HuH-7 (cell line): ENCODE measurements around the gene HMG20B.
"Not testable (repeated sequence)": the region's sequence is repeated elsewhere in the genome, so short reads cannot be mapped to it uniquely, and the experiment has no call there.

Experiments used
- DNase-seq: peaks from one replicate; pipeline ENCODE4 v3.0.0; 2011; ENCODE audit warnings: low spot score

The HMG20B gene

GRCh38 chr19:3572855-3573161 is at the start of gene HMG20B:
HMG20B (plus strand) TSS chr19:3572944; CDS start chr19:3573310, 366 bp downstream.
- DNase-seq, result no peak

- DNase-seq, result no peak
Measured at GRCh38 chr19:3523361-3524077, 49.2 kb upstream of the HMG20B start.

- DNase-seq, result no peak
Measured at GRCh38 chr19:3524078-3524842, 48.5 kb upstream of the HMG20B start.

- no peak for DNase-seq
Measured at GRCh38 chr19:3524904-3525451, 47.8 kb upstream of the HMG20B start.

- no peak for DNase-seq
Measured at GRCh38 chr19:3526507-3527237, 46.1 kb upstream of the HMG20B start.

GRCh38 chr19:3527238-3527910 is 45.4 kb upstream of the HMG20B start:
- DNase-seq, result no peak

GRCh38 chr19:3528080-3528479 is 44.7 kb upstream of the HMG20B start:
- no peak for DNase-seq

GRCh38 chr19:3528539-3529211 is 44.1 kb upstream of the HMG20B start:
- DNase-seq, result no peak

GRCh38 chr19:3529299-3529698 is 43.4 kb upstream of the HMG20B start:
- not testable (repeated sequence) for DNase-seq

GRCh38 chr19:3530389-3530788 is 42.4 kb upstream of the HMG20B start:
- no peak for DNase-seq

GRCh38 chr19:3531716-3532115 is 41.0 kb upstream of the HMG20B start:
- no peak for DNase-seq

- no peak for DNase-seq
Measured at GRCh38 chr19:3532154-3532786, 40.5 kb upstream of the HMG20B start.

- DNase-seq, result no peak
Measured at GRCh38 chr19:3533033-3533432, 39.7 kb upstream of the HMG20B start.

- DNase-seq, result no peak
Measured at GRCh38 chr19:3533563-3534216, 39.1 kb upstream of the HMG20B start.

GRCh38 chr19:3534375-3535234 is 38.1 kb upstream of the HMG20B start:
- no peak for DNase-seq

GRCh38 chr19:3535235-3535535 is 37.6 kb upstream of the HMG20B start:
- no peak for DNase-seq

GRCh38 chr19:3535563-3535965 is 37.2 kb upstream of the HMG20B start:
- no peak for DNase-seq

GRCh38 chr19:3535981-3536380 is 36.8 kb upstream of the HMG20B start:
- DNase-seq, result no peak

GRCh38 chr19:3536429-3537100 is 36.2 kb upstream of the HMG20B start:
- no peak for DNase-seq
